SHP77 (cell line): Measurements from ENCODE around the gene CDK11A.
"Not testable (repeated sequence)": the region's sequence is repeated elsewhere in the genome, so short reads cannot be mapped to it uniquely, and the experiment has no call there.

Source experiments
- DNase-seq, 2 experiments: peaks; one replicate each; lab custom pipeline; 2025; lab: John Stamatoyannopoulos, UW

Gene CDK11A

GRCh38 chr1:1662392-1662791 is 61.8 kb downstream of the CDK11A start:
- DNase-seq: not testable (repeated sequence)

- peak; percentile 79 to 85 for DNase-seq
These were observed 65.3 kb downstream of the CDK11A start, which contains the start of gene CDK11B for GRCh38 chr1:1658583-1659549. Gene CDK11B, minus strand, starts transcription at chr1:1659004. Its CDS starts 1,519 bp downstream, at chr1:1657485.
